Fibroblast of skin of right quadriceps (primary cell): ENCODE data around the gene NOTUM.

Source experiments
- DNase-seq: peaks from one replicate; pipeline ENCODE4 v3.0.0-alpha.2; 2013

Gene NOTUM

DNA sequence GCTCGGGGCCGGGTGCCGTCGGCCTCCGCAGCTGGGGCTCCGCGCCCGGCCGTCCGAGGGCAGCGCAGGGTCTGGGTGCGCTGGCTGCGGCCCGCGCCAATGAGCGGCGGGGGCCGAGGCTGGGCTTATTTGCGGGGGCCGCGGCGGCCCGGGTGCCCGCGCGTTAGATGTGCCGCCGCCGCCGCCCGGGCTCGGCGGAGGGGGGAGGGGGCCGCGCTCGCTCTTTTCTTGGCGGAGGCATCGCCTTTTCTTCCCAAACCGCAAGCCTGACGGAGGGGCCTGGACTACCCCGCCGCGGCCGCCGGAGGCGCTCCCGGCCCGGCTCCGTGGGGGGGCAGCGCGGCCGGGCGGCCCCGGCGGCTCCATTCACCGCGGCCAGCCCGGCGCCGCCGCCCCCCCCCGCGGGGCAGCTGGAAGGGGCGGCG is at the start of gene NOTUM:
TSS of gene NOTUM (minus strand) at position 101 of the 425 bp plus-strand sequence. CDS start 278 bp downstream, outside the sequence.
- DNase-seq: peak; percentile 36

DNA sequence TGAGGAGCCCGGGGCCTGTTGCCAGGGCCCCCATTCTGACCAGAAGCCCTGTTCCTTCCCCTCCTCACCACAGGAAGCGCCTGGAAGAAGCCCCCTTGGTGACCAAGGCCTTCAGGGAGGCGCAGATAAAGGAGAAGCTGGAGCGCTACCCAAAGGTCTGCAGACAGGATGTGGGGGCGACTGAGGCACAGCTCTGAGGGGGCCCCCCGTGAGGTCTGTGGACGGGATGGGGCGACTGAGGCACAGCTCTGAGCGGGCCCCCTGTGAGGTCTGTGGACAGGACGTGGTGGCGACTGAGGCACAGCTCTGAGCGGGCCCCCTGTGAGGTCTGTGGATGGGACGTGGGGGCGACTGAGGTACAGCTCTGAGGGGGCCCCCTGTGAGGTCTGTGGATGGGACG is 48.4 kb upstream of the NOTUM start:
- no peak for DNase-seq

DNA sequence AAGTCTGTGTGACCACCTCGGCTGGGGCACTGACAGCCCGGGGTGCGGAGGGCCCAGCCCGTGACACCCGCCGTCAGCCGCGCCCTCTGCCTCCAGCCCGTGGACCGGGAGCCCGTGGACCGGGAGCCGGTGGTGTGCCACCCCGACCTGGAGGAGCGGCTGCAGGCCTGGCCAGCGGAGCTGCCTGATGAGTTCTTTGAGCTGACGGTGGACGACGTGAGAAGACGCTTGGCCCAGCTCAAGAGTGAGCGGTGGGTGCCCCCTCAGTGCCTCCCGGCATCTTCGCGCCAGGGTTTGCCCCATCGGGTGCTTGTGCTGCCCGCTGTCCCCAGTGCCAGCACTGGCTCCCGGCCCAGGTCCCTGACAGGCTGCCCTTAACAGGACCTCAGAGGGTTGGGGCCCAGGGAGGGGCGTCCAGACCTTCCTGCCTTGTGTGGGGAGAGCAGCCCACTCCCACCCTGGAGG is 48.0 kb upstream of the NOTUM start:
- DNase-seq: no peak

DNA sequence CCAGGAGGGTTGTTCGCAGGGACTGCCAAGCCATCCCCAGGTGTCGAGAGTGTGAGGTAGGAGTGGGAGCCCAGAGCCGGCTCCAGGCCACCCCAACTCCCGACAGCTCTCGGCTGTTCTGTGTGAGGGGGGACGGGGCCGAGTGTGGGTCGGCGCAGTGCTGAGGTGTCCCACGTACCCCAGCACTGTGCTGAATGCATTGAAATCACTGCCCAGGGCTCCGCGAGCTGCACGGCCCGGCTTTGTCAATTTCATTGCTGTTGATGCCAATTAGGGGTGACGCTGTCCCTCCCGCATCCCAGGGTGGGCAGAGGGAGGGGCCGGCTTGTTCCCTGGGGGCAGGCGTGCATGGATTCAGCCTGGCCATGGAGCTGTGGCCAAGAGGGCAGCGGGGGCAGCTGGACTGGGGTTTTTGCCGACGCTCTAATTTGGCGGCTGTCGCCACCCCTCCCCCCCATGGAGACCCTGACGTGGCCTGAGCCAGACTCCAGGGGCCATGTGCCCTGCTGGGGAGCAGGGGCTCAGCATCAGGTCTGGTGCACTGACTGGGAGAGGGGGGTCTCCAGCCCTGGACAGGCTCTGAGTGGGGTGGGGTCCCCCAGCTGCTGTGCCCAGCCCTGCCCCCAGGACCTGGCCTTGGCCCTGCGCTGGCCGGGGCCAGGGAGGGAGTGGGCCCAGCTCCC is 47.4 kb upstream of the NOTUM start:
- DNase-seq: no peak

DNA sequence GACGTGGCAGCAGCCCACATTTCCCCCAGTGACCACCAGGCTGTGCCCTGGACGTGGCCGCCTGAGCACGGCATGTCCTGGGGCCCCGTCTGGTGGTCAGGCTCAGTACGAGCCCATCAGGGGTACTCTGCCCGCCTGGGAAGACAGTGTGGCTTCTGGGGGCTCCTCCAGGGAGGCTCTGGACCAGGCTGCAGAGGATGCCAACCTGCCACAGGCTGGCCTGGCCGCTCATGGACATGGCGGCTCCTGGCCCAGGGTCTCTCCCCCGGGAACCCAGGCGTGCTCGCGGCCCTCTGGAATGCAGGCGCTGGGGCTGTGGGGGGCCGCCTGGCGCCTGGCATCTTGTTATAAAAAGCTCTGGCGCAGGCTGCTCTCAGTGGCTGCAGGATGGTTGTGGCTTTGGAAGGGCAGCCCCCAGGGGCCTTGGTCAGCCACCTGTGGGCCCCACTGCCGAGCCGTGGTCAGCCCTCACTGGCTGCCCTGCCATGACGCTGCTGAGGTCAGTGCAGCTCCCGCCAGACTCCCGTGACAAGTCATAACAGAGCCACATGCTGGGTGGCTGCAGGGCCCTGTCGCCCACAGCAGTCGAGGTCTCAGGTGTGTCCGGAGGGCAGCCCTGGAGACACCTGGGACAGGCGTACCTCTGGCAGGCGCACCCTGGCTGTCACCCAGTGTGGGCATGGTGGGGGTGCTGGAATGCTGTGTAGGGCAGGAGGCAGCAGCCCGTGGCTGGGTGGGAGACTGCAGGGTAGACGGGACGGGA is 46.7 kb upstream of the NOTUM start:
- no peak for DNase-seq

DNA sequence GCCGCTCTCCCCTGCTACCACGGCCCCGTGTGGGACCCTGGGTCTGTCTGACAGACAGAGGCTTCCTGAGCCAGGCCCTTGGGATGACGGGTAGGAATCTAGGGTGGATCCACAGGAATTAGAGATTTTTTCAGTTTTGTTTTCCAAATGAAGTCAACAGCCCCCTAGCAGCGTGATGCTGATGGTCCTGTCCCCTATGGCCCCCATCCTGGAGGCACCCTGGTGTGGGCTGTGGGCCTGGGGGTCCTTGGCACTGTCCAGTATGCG is 46.2 kb upstream of the NOTUM start:
- no peak for DNase-seq

DNA sequence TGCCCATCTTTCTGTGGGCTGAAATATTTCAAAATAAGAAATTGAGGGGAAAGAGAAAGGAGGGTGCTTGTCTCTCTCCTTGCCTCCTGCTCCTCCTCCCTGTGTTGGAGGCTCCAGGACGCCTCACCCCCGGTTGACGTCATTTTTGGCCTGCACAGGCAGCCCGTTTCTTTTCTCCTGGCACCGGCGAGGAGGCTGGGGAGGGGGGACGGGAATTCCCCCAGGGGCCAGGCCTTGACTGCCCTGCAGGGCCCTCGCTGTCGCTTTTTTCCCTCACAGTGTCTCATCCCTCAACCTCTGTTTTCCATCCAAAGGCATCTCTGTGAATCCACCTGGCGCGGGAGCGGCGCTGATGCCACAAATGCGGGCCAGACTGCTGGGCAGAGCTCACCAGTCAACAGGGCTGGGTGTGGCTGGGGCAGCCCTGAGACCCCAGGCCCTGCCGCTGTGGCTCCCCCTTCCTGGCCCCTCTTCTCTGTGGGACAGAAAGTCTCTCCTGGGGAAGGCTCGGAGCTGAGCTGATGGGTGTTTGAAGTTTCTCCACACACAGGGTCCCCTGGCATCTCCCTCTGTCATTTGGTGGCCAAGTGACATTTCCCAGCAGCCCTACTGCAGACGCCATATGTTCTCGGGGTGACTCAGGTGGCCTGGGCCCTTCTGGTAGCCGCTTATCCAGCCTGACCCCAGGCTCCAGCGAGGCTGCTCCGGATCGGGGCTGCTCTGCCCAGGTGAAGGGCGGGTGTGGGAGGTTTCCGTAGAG is 45.7 kb upstream of the NOTUM start:
- peak; percentile 55 for DNase-seq

DNA sequence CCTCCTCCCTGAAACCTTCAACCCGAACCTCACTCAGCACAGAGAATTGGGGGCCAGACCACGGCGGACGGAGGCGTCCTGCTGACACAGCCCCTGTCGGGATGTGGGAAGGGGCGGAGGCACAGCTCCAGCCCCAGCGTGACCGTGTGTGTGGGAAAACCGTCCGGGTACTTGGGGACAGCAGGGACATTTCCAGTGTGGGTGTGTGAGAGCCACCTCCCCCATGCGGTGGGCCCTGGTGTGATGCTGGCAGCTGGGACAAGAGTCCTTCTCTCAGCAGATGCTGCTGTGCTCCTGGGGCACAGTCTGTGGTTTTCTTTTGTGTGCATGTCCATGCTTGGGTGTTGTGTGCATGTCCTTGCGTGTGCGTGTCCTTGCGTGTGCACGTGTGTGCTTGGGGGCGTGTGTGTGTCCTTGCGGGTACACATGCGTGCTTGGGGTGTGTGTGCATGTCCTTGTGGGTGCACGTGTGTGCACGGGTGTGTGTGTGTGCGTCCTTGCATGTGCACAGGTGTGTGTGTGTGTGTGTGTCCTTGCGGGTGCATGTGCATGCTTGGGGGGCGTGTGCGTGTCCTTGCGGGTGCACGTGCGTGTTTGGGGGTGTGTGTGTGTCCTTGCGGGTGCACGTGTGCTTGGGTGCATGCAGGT is 44.8 kb upstream of the NOTUM start:
- DNase-seq: no peak

DNA sequence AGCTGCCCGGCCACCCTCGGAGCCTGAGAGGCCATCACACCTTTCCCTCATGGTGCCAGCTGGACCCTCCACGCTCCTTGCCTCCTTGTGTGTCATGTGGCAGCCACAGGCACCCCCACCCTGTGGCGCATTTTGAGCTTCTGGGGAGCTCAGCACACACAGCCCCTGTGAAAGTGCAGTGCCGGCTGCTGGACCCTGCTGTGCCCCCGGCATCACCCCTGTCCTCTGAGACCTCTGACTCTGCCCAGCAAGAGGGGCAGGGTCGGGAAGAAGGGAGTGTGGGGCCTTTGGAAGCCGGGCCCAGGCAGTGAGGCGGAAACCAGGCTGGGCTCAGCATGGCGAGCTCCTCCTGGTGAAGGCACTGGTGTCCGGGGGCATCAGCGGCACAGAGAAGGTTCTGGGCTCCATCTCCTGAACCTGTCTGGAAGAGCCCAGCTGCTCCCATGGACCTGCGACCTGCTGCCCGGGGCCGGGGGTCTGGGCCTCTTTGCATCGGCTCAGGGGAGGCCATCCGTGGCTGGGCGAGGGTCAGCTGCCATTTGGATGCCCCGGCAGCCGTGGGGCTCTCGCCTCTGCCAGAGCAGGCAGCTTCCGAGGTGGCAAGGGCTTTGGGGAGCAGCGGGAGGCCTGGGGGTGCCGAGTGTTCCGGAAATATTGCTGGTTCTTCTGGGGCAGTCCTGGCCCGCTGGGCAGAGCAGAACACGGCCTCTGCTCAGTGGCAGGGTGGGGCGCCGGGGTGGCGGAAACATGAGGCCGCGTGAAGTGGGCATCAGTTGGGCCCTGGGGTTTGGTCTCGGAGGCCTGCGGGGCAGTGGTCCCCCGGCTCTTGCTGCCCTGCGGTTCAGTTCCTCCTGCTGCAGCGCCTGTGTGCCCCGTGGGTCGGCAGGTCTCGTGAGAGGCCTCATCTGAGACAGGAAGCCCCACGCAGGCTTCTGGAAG is 43.8 kb upstream of the NOTUM start:
- no peak for DNase-seq

DNA sequence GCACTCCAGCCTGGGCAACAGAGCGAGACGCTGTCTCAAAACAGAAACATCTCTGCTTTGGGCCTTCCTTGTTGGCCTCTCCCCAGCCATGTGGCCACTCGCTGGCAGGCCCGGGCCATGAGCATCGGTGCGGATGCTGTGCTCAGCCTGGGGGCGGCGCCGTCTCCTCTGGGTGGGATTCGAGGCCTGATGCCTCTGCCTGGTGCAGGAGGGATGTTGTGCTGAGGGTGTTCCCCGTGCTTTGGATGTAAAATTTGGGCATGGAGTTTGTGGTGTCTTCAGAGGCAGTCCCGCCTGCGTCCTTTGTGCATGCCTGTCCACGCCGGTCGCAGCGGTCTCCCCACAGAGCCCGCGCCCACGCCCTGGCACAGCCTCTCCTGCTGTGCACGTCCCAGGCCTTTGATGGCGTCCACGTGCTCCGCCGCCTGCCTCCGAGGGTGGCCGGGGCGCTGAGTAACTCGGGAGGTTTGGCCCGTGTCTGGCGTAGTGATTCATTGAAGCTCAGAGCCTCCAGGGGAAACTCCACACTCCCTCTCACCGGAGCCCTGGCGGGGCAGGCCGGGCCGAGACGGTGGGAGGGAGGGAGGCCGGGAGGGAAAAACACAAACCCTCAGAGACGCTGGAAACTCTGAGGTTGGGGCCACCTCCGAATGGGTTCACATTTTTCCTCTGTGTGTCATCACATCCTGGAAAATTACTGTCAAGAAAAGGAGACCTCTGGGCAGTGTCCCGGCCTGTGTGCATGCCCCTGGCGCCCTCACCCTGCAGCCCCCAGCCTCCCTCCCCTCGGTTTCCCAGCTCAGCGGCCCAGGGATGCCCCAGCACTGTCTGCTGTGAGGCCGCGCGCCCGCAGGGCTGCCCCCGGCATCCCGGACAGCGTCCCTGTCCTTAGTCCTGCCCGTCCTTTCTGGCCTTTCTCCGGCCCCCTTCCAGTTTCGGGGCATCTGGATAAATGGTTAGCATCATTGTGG is 42.7 kb upstream of the NOTUM start:
- DNase-seq: peak; percentile 97

DNA sequence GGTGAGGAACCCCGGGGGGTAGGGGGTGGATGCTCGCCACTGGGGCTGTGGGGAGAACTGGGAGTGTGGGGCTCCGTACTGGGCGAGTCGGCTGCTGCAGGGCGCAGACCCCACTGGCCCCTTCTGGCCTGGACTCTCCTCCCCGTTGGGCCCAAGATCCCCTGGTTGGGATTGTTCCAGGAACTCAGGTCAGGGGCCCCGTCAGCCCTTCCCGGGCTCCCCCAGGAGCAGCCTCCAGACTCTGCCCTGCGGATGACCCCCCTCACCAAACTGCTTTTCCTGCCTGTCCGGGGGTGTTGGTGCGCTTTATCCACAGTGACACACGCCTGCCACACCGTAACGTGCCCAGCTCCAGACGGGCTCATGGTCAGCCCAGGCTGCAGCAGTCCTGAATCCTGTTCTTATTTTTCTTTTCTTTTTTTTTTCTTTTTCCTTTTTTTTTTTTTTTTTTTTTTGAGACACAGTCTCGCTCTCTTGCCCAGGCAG is 40.6 kb upstream of the NOTUM start:
- DNase-seq: no peak

DNA sequence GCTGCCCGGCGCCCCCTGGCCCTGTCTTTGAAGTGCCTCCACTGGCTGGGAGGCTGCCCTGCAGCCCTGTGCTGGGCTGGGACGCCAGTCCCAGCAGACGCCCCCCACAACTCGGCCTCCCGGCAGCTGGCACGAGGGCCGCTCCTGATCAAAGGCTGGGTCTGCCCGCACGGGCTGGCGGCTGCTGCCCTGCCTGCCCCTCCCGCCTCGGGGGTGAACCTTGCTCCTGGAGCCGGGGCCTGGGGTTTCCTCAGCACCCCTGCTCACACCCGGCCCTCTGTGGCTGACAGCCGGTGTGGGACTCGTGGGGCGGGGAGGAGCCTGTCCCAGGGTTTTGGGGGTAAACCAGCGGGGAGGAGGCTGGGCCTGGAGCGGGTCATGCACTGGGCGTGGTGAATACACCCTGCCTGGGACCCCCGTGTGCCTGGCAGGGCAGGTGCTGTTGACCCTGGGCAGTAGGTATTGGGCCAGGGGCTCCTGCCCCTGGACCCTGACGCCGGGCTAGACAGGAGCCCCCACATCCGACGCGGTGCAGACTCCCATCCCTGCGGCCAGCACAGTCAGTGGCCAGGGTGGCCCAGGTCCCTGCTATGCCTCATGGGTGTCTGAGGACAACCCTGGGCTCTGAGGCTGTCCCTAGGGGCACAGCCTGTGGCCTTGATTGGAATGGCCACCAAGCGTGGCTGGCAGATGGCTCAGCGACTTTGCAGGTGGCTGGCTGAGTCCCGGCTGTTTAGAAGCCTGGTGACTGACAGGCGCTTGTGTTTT is 40.0 kb upstream of the NOTUM start:
- no peak for DNase-seq

DNA sequence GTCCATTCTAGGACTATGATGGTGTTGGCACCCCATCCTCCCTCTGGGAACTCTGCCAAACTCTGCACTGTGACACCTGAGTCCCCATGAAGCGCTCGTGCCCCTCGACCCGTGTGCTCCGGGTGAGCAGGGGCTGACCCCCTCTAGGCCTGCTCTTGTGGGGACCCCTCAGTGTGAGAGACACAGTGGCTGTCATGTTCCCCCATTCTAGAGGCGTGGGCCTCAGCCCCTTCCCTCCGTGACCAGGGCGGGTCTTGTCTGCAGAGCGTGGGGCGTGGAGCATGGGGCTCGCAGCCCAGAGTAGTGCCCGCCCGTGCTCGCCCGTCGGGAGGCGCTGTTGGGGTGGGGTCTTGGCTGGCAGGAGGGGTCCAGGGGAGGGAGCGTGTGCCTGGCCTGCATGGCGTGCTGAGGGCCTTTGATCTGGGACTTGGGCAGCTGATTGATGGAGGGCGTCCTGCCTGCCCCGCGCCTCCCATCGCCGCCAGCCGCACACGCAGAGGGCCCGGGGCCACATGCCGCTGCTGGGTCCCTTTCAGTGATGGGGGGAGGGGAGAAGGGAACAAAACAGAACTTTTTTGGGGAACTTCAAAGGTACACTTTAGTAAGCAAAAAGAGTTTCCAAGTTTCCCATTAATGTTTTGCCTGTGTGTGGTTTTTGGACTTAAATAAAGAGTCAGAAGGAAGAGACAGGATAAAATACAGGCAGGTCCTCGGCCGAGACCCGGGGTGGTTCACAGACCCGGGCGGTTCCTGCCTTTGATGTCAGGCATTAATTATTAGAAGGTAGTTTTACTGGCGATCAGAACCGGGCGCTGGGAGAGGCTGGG is 39.2 kb upstream of the NOTUM start:
- DNase-seq: no peak

DNA sequence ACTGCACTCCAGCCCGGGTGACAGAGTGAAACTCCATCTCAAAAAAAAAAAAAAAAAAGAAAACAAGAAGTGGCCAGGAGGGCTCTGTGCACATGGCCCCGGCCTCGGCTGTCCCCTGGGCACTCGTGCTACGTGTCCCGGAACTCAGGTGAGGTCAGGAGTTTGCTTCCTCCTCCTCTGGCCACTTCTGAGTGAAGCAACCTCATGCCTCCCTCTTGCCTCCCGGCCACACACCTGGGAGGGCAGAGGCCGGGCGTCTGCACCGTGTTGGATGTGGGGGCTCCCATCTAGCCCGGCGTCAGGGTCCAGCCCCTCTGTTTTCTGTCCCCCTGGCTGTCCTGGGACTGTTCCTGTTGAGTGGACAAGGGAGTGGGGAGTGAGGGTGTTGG is 38.6 kb upstream of the NOTUM start:
- DNase-seq: no peak

DNA sequence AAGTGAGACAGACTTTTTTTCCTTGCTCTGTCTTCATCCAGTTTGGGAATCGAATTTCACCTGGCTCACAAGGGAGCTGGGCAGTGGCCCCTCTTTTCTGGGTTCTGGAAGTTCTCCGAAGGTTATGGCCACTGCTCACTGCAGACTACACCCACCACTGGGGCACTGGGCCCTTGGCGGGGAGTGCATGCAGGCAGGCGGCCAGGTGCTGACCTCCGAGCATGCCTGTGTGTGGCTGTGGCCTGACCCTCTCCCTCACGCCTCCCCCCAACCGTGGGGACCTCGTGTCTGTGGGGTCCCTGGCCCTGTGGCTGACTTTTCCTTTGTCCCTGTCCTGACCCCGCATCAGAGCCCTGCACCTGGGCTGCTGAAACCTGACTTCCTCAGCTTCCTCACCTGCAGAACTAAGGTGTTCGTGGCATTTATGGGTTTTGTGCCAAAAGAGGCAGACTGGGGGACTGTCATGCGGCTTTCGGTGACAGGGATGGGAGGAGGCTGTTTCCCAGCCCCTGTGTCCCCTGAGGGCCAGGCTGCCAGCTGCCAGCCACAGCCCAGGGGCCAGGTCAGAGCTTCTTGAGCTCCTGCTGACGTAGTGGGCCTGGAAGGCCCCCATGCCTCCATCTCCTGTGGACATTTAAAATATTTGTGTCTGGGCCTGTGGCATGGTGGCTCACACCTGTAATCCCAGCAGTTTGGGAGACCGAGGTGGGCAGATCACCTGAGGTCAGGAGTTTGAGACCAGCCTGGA is 37.9 kb upstream of the NOTUM start:
- DNase-seq: no peak

DNA sequence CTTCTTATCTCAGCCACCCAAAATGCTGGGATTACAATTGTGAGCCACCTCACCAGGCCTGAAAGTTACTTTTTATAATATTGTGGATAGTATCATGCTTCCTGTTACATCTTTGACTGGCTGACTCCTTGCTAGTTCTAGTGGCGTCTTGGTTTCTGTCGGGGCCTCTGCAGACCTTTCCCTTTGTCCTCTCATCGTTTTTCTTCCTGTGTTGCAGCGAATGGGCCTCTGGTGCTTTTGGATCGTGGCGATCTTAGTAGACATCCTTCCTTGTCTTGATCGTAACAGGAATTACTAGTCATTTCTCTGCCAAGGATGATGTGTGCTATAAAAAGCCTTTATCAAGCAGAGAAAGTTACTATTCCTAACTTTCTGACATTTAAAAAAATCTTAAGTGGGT is 37.2 kb upstream of the NOTUM start:
- DNase-seq: no peak

DNA sequence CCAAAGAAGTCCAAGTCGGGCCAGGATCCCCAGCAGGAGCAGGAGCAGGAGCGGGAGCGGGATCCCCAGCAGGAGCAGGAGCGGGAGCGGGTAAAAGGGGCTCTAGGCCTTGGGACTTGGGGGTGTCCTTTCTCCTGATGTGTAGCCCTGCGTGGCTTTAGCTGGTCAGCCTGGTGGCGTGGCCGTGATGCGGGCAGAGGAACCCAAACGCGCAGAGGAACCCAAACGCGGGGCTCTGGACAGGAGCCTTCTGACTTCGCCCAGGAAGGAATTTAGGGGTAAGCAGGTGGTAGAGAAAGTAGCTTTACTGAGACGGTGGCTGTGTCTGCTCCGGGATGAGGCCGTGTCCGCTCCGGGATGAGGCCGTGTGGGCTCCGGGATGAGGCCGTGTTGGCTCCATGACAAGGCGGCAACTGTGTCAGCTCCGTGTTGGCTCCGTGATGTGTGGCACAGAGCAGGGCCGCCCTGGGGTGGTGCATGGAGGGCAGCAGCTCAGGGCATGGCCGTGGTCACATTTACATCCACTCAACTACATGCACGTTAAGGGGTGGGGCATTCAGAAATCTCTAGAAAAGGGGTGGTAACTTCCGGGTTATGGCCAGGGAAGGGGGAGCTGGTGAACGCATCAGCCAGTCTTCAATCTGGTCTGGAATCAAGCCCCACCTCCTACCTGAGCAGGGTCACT is 35.9 kb upstream of the NOTUM start:
- no peak for DNase-seq
